HG02571 (cell line): ENCODE measurements around the gene CACNG1.
"Not testable (repeated sequence)": the region's sequence is repeated elsewhere in the genome, so short reads cannot be mapped to it uniquely, and the experiment has no call there.

Experiments
- ATAC-seq: cut with Tn5 transposase; IDR thresholded peaks from one replicate; pipeline ENCODE4 v1.9.1; 2021; ENCODE audit warnings: mild to moderate bottlenecking, moderate library complexity; ENCODE audit not compliant: unreplicated experiment

The CACNG1 gene

DNA sequence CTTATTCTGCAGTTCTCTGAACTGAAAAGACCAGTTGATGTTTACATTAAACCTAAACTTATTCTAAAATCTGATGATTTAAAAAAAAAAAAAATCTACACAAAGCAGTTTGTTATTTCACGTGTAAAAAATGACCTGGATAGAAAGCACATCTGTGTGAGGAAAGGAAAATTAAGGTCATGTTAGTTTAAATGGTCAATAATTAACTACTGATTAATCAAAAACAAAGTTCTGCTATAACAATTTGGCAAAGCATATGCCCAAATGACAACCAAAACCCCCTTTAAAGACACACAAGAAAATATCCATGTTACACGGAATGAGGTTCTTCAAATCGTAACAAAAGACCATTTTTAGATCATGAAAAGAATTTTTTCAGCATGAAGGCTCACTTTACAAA, 30.4 kb downstream of the CACNG1 start:
- ATAC-seq: no peak

DNA sequence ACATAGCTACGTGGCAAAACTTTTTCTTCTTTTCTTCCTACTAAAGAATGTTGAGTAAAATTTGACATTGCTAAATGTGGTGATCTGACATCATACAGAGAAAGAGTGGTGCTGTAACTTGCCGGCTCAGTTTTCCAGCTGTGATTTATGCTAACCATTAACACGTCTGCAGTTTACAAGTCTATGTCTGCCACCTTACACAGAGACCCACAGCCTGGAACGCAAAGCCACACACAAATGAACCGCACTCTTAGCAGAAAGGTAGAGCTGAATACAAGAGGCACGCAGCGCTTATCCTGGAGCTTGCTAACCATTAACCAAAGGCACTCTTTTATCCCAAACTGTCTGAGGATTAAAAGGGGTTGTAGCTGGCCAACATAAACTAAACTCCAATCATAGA, 31.9 kb downstream of the CACNG1 start:
- ATAC-seq: no peak

DNA sequence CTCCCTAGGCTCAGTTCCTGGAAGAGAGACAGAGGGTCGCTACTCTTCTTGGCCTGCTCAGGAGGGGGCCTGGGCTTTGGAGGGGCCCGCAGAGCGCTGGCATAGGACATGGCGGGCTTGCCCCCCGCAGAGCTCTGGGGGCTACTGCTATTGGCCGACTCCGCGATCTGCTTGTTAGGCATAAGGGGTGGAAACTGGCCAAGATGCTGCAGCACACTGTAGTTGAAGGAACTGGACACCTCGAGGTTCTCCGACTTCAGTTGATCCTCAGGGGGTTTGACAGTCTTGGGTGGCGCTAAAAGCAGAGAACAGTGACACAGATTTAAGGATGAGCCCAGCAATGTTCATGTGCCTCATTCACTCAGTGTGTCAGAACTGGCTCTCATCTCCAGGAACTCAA, 33.9 kb downstream of the CACNG1 start:
- ATAC-seq: no peak

DNA sequence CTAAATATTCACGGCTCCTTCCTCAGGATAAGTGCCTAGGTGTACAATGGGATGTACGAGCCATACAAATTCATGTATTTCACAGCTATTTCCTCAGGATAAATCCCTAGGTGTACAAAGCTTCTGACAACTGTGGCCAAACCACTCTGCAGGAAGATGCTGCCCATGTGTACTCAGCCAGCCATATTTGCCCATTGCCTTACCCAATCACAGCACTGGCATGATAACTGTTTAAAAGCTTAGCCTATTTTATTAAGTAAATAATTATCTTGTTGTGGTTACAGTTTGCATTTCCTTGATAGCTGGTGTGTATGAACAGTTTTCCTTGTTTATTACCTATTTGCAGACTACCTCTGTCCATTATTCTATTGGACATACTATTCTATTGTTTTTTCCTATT, 35.1 kb downstream of the CACNG1 start:
- no peak for ATAC-seq

DNA sequence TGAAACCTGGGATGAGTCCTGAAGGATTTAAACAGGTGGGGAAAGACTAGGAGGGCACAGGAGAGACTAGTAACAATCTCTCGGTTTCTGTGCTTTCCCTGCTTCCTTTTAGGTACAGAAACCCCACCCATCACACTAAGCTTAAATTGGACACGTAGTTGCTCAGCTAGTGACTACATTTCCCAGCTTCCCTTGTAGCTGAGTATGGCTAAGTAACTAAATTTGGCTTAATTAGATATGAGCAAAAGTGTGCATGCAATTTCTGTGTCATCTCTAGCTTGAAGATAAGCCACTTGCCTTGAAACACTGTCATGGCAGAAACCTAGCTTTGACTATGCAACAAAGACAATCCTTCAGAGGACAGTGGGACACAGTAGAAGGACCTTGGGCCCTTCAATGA, 36.5 kb downstream of the CACNG1 start:
- ATAC-seq: no peak

DNA sequence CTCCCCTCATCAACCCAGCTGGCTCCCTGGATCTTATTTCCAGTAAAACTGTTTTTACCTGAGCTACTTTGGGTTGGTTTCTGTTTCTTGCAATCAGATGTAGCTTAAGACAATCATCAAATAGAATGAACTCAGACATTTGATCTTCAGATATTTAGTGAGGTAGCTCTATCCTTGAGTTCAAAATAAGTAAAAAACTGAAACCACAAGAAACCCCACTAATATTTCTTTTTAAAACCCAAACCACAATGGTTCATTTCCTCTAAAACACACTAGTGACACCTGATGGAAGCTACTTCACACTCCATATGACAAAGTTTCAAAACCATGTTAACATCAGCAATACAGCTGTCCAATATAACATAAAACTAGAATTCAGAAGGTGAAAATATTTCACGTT, 37.8 kb downstream of the CACNG1 start:
- peak; percentile 78 for ATAC-seq

DNA sequence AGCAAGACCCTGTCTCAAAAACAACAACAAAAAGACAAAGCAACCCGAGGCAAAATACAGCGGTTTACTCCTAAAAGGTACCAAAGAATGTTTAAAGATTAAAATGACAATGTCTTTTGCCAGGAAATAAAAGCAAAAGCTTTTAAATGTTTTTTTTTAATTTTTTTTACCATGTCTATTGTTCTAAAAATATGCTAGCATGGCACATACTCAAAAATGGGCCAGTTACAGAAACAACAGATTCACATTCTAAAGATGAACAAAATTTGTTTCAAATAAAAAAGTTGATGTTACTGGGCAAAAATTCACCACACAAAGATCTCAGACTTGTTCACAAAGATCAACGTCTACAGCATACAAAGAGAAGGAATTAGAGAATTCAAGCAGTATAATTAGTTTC, 41.1 kb downstream of the CACNG1 start:
- ATAC-seq: no peak

DNA sequence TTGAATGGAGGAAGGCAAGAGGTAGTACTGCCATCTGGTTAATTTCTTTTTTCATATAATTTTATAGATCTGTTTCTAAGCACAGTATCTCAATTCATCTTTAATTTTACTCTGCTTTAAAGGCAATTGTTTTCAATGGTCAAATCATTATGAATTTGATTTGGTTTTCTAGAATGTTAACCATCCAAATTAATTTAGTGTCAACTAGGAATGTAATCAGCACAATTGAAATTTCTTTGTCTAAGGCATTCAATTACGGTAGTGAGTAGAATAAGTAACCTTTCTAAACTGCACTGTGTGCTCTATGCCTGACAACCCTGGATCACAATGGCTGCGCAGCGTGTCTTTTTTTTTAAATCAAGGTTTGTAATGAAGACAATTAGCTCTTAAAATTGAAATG, 44.3 kb downstream of the CACNG1 start:
- ATAC-seq: no peak

DNA sequence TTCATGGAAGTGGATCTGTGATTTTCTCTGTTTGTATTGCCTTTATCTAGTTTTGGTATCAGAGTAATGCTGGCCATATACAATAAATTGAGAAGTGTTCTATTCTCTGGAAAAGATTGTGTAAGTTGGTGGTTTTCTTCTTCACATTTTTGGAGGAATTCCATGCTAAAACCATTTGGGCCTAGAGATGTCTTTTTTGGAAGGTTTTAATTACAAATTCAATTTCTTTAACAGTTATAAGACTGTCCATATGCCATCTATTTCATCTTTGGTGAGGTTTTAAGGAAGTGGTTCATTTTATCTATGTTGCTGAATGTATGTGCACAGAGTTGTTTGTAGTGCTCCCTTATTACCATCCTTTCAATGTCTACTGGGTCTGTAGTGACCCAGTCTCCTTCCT, 46.0 kb downstream of the CACNG1 start:
- ATAC-seq: no peak

DNA sequence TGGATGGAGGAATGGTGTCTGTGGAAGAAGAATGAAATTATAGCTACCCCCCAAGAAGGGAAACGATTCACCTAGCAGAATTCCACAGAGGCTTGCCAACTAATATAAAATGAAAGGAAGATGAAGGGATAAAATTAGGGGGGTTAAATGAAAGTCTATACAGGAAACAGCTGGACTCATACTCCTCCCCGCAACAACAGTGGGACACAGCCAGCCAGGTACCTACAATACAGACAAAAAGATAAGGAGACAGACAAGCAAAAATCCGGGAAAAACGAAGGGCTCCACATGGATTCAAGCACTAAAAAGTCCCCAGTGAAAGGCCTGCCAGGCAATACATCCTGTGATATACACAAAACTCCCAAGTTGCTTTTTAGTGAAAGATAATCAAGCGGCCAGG, 47.9 kb downstream of the CACNG1 start:
- ATAC-seq: no peak

DNA sequence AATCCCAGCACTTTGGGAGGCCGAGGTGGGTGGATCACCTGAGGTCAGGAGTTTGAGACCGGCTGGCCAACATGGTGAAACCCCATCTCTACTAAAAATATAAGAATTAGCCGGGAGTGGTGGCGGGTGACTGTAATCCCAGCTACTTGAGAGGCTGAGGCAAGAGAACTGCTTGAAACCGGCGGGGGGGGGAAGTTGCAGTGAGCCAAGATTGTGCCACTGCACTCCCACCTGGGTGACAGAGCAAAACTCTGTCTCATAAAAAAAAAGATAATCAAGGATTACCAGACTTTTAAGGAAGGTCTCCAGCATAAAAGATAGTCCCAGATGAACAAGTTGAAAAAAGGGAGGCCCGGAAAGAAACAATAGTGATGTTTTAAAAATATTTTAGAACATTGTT, 48.4 kb downstream of the CACNG1 start:
- ATAC-seq: not testable (repeated sequence)

DNA sequence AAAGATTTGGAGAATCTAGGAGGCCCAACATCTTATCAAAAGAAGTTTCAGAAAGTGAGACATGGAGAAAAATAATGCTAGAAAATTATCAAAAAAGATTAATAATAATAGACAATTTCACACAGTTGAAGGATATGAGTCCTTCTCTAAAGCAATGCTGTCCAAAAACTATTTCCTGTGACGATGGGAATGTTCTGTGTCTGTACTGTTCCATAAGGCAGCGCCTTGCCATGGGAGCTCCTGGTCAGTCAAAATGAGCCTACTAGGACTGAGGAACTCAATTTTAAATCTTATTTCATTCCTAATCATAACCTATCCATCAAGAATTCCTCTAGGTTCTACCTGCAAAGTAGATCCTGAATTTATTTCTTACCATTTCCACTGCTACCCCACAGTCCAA, 49.0 kb downstream of the CACNG1 start:
- no peak for ATAC-seq

DNA sequence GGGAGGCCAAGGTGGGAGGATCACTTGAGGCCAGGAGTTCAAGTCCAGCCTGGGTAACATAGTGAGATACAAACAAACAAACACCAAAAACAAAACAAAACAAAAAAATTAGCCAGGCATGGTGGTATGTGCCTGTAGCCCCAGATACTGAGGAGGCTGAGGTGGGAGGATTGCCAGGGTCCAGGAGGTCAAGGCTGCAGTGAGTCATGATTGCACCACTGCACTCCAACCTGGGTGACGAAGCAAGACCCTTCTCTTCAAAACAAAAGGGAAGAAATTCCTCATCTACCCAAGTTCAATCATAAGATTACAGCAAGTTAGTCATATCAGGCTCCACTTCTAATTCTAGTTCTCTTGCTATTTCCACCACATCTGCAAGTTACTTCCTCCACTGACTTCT, 50.9 kb downstream of the CACNG1 start:
- not testable (repeated sequence) for ATAC-seq

DNA sequence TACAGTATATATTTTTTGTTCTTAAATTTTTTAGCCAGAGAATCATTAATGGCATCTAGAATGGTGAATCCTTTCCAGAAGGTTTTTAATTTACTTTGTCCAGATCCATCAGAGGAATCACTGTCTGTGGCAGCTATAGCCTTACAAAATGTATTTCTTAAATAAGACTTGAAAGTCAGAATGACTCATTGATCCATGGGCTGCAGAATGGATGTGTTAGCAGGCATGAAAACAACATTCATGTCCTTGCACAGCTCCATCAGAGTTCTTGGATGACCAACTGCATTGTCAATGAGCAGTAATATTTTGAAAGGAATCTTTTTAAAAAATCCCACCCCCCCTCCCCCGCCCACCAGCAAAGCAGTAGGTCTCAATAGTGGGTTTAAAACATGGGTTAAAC, 51.4 kb downstream of the CACNG1 start:
- no peak for ATAC-seq

DNA sequence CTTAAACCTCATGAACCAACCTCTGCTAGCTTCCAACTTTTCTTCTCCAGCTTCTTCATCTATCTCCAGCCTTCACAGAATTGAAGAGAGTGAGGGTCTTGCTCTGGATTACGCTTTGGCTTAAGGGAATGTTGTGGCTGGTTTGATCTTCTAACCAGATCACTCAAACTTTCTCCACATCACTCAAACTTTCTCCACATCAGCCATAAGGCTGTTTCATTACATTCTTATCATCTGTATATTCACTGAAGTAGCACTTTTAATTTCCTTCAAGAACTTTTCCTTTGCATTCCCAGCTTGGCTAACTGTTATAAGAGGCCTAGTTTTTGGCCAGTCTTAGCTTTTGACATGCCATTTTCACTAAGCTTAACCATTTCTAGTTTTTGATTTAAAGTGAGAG, 52.3 kb downstream of the CACNG1 start:
- no peak for ATAC-seq

DNA sequence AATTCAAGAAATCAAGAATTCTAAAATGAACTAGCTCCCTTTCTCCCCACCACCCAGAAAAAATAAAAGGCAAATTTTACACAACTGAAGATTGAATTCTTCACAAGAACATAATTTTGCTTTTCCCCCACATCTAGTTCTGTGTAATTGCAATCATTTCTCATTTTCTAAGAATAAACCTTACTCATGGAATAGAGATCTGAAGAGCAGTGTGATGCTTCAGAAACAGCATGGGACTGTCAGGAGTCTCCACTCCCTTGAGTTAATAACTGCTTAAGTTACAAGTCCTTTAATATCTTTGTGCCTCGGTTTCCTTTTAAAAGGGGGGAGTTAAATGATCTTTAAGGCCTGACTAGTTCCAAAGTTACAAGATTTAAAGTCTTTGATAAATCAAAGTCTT, 53.7 kb downstream of the CACNG1 start:
- ATAC-seq: no peak

DNA sequence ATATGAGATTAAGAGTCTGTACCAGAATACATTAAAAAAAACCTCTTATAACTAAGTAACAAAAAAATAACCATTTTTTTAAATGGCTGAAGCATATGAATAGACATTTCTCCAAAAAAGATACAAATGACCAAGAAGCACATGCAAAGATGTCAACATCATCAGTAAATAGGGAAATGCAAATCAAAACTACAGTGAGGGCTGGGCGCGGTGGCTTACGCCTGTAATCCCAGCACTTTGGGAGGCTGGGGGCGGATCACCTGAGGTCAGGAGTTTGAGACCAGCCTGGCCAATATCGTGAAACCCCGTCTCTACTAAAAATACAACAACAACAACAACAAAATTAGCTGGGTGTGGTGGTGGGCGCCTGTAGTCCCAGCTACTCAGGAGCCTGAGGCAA, 60.3 kb downstream of the CACNG1 start:
- ATAC-seq: not testable (repeated sequence)

DNA sequence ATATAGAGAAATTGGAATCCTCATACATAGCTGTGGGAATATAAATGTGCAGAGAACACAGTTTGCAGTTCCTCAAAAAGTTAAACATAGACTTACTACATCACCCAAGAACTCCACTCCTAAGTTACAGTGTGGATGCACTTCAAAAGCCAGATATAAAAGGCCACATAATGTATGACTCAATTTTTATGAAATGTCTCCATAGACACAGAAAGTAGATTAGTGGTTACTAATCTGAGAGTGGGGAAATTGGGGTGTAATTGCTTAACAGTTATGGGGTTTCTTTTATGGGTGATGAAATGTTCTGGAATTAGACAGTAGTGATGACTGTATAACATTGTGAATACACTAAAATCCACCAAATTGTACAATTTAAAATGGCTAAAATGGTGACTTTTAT, 60.9 kb downstream of the CACNG1 start:
- no peak for ATAC-seq
